ENCODE data around the gene NEMP1. TPM values are rescaled to one million over a fixed set of nuclear protein-coding genes. Genes with fewer than 3 reads are reported as not detected.

The NEMP1 gene
- total RNA-seq, 2 experiments from 2014 or later, result 7.2 to 9.9 TPM

GRCh38 chr12:57051011-57051410 is 27.6 kb downstream of the NEMP1 start:
- intact Hi-C loops (cut with DNase I, micrococcal nuclease), result no loop called here
- Histone ChIP-seq H3K4me3 (ENCODE audit: low read length) (no peak overlapping the region), H3K27ac (ENCODE audit: low read depth in 1 of 2, low read length in 2 of 2) (no peak overlapping the region), H3K9me3 (ENCODE audit: control insufficient read depth in 1 of 2, insufficient read depth in 1 of 2, low read length in 2 of 2) (no peaks in the 10 kb centered on the region), H3K36me3 (ENCODE audit: insufficient read depth, low read length) (no peaks in the 10 kb centered on the region), H3K4me1 (ENCODE audit: insufficient read depth, low read length) (peaks cover 20% of the 10 kb centered on the region), H3K27me3 (ENCODE audit: control insufficient read depth in 1 of 2, insufficient read depth in 2 of 2, low read length in 2 of 2) (no peaks in the 10 kb centered on the region)
- DNase-seq (no peak), ATAC-seq (ENCODE audit: poor library complexity) (no peak)
- ChIA-PET POLR2A (interaction anchor here (0.9 kb wide), 1 partner anchor 17 kb away, joined by 3 read pairs; no protein-coding TSS in a partner anchor), CTCF (interaction anchor here (1.9 kb wide), 1 partner anchor 61 kb away, joined by 5 read pairs; the partner anchor contains the start of gene STAT6)
- Mint-ChIP-seq H3K27ac (no peak overlapping the region), H3K4me3 (no peak overlapping the region), H3K4me1 (ENCODE audit: low read depth) (peaks cover 27% of the 10 kb centered on the region), H3K9me3 (no peaks in the 10 kb centered on the region), H3K27me3 (no peaks in the 10 kb centered on the region), H3K36me3 (ENCODE audit: low read depth) (no peaks in the 10 kb centered on the region)
- no peak for TF ChIP-seq CTCF (IDR thresholded peaks at IDR 0.05)

GRCh38 chr12:57049890-57050289 is 28.7 kb downstream of the NEMP1 start, which contains the start of gene MYO1A:
Gene MYO1A (minus strand): TSS chr12:57050129. CDS start chr12:57048323, 1,806 bp downstream.
- no peak for TF ChIP-seq CTCF (IDR thresholded peaks at IDR 0.05)

GRCh38 chr12:57049119-57049446 is 29.5 kb downstream of the NEMP1 start:
- ChIA-PET CTCF (interaction anchor here (1.7 to 1.9 kb wide), 2 partner anchors 24 to 63 kb away, joined by 5 read pairs; partner anchors contain the start of gene STAT6), POLR2A (interaction anchor here (0.9 kb wide), 1 partner anchor 23 kb away, joined by 3 read pairs; no protein-coding TSS in a partner anchor)
- Mint-ChIP-seq H3K27me3 (no peaks in the 10 kb centered on the region), H3K27ac (no peak overlapping the region), H3K36me3 (ENCODE audit: low read depth) (no peaks in the 10 kb centered on the region), H3K9me3 (no peaks in the 10 kb centered on the region), H3K4me3 (no peak overlapping the region), H3K4me1 (ENCODE audit: low read depth) (peaks cover 33% of the 10 kb centered on the region)
- no peaks in the 10 kb centered on the region for H3K9me3 ChIP-seq (ENCODE audit: control insufficient read depth in 1 of 2, insufficient read depth in 1 of 2, low read length in 2 of 2)
- TF ChIP-seq CTCF (IDR thresholded peaks at IDR 0.05), result no peak
- DNase-seq (no peak), ATAC-seq (ENCODE audit: poor library complexity) (no peak)
- no peak overlapping the region for H3K4me3 ChIP-seq (ENCODE audit: low read length)
- H3K36me3 ChIP-seq (ENCODE audit: insufficient read depth, low read length), result no peaks in the 10 kb centered on the region
- intact Hi-C loops (cut with DNase I, micrococcal nuclease), result no loop called here
- peaks cover 20% of the 10 kb centered on the region for H3K4me1 ChIP-seq (ENCODE audit: insufficient read depth, low read length)
- H3K27ac ChIP-seq (ENCODE audit: low read depth in 1 of 2, low read length in 2 of 2), result no peak overlapping the region
- no peaks in the 10 kb centered on the region for H3K27me3 ChIP-seq (ENCODE audit: control insufficient read depth in 1 of 2, insufficient read depth in 2 of 2, low read length in 2 of 2)

More at GRCh38 chr12:57049890-57050289, 28.7 kb downstream of the NEMP1 start, which contains the start of gene MYO1A:
- H3K27me3 ChIP-seq (ENCODE audit: control insufficient read depth in 1 of 2, insufficient read depth in 2 of 2, low read length in 2 of 2), result no peaks in the 10 kb centered on the region
- no peak for ATAC-seq (ENCODE audit: poor library complexity)
- no peak within 1 kb of the TSS for H3K4me3 ChIP-seq (ENCODE audit: low read length)
- Mint-ChIP-seq H3K27me3 (no peaks in the 10 kb centered on the region), H3K36me3 (ENCODE audit: low read depth) (no peaks in the 10 kb centered on the region), H3K4me3 (no peak within 1 kb of the TSS), H3K4me1 (ENCODE audit: low read depth) (peaks cover 33% of the 10 kb centered on the region), H3K27ac (no peak within 1 kb of the TSS), H3K9me3 (no peaks in the 10 kb centered on the region)
- DNase-seq, result no peak
- H3K4me1 ChIP-seq (ENCODE audit: insufficient read depth, low read length), result peaks cover 20% of the 10 kb centered on the region
- H3K27ac ChIP-seq (ENCODE audit: low read depth in 1 of 2, low read length in 2 of 2), result no peak within 1 kb of the TSS
- no peaks in the 10 kb centered on the region for H3K36me3 ChIP-seq (ENCODE audit: insufficient read depth, low read length)
- no peaks in the 10 kb centered on the region for H3K9me3 ChIP-seq (ENCODE audit: control insufficient read depth in 1 of 2, insufficient read depth in 1 of 2, low read length in 2 of 2)
- POLR2A ChIA-PET, result no interaction called here
- intact Hi-C loops (cut with DNase I, micrococcal nuclease), result no loop called here
- CTCF ChIA-PET, result interaction anchor here (1.9 kb wide), 1 partner anchor 62 kb away, joined by 5 read pairs; the partner anchor contains the start of gene STAT6
